ENCODE data around the gene SORCS2.

The SORCS2 gene

GRCh38 chr4:7631288-7632014 lies 439.1 kb downstream of the SORCS2 start:
- DNase-seq, result no peak

GRCh38 chr4:7632341-7632740 lies 440.0 kb downstream of the SORCS2 start:
- DNase-seq, result peak; percentile 14

GRCh38 chr4:7632971-7633370 lies 440.6 kb downstream of the SORCS2 start:
- DNase-seq, result no peak

- no peak for DNase-seq
Observed at GRCh38 chr4:7634661-7635251, 442.4 kb downstream of the SORCS2 start.

- no peak for DNase-seq
Observed at GRCh38 chr4:7635445-7636239, 443.3 kb downstream of the SORCS2 start.

- DNase-seq, result no peak
Observed at GRCh38 chr4:7636240-7636508, 443.8 kb downstream of the SORCS2 start.

- no peak for DNase-seq
Observed at GRCh38 chr4:7637139-7637538, 444.8 kb downstream of the SORCS2 start.

GRCh38 chr4:7637971-7638370 lies 445.6 kb downstream of the SORCS2 start:
- no peak for DNase-seq

- no peak for DNase-seq
Observed at GRCh38 chr4:7638489-7638888, 446.2 kb downstream of the SORCS2 start.

- no peak for DNase-seq
Observed at GRCh38 chr4:7638984-7639789, 446.8 kb downstream of the SORCS2 start.

GRCh38 chr4:7640136-7640535 lies 447.8 kb downstream of the SORCS2 start:
- DNase-seq, result no peak

- DNase-seq, result no peak
Observed at GRCh38 chr4:7641712-7642111, 449.4 kb downstream of the SORCS2 start.

GRCh38 chr4:7642741-7643458 lies 450.6 kb downstream of the SORCS2 start:
- DNase-seq, result no peak

- DNase-seq, result no peak
Observed at GRCh38 chr4:7645158-7645557, 452.8 kb downstream of the SORCS2 start.

- no peak for DNase-seq
Observed at GRCh38 chr4:7645956-7646355, 453.6 kb downstream of the SORCS2 start.

GRCh38 chr4:7646384-7647061 lies 454.2 kb downstream of the SORCS2 start:
- no peak for DNase-seq

- no peak for DNase-seq
Observed at GRCh38 chr4:7647186-7647585, 454.8 kb downstream of the SORCS2 start.

- peak; percentile 8 for DNase-seq
Observed at GRCh38 chr4:7647600-7648543, 455.5 kb downstream of the SORCS2 start.

GRCh38 chr4:7648544-7649395 lies 456.4 kb downstream of the SORCS2 start:
- no peak for DNase-seq

GRCh38 chr4:7649411-7649740 lies 457.0 kb downstream of the SORCS2 start:
- no peak for DNase-seq

Data from NCI-H1694 treated with DMSO at 0.1 percent for 48 hours (cell line).